NCI-H2081 (cell line): ENCODE measurements around the gene FBN2.

Source experiments
- DNase-seq, 2 experiments: peaks; one replicate each; lab custom pipeline; 2025; lab: John Stamatoyannopoulos, UW

Gene FBN2

DNA sequence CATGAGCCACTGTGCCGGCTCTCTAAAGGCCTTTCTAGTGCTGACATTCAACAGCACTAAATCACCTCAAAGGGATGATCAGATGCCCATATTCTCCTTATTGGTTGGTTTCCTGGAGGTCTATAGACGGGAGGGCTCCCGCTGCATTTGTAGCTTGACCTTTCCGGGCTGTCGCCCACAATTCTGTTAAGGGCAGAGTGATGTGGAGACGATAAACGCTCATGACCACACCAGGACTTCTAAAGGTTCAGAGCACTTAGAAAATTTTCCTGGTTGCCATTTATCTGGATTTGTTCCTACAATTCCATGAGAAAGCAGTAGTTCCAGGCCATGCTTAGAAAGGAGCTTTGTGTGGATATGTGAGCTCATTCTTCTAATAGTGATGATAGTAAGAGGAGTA is 284.2 kb downstream of the FBN2 start:
- DNase-seq = no peak

- DNase-seq = no peak
Measured at GRCh38 chr5:128253161-128253560, 284.9 kb downstream of the FBN2 start.

DNA sequence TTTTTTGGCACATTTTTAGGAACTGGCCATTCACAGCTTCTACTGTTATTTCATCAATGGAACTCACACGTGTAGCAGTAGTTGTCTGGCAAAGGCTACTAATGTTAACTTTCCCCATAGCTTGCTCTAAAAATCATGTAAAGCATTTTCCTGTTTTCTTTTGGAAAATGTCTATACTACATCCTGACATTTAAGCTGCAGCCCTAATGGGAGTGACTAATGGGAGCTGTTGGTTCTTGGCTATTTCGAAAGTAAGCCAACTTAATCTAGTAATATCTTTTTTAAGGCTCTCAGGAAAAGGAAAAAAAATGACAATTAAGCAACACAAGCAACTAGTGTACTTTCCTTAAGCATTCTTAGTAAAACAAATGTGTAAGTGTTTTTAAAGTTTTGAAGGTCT is 285.3 kb downstream of the FBN2 start:
- no peak for DNase-seq

DNA sequence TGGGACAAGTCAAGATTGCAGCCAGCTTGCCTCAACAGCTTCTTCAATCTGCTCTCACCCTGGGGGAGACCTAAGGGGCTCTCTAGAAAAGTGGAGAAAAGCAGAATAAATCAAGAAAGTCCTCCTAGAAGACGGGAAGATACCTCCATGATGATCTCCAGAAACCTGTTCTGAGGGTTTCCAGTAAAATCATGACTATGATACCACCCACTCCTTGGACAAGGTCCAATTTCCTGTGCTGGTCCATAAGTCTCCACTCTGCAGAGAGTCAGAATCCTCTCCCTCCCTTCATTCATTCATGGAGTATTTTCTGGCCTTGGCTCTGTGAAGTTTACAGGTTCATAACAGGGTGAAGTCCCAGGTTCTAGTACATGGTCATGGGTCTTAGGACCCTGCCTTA is 285.8 kb downstream of the FBN2 start:
- DNase-seq = no peak

- DNase-seq = no peak
Measured at GRCh38 chr5:128245974-128246373, 292.1 kb downstream of the FBN2 start.

DNA sequence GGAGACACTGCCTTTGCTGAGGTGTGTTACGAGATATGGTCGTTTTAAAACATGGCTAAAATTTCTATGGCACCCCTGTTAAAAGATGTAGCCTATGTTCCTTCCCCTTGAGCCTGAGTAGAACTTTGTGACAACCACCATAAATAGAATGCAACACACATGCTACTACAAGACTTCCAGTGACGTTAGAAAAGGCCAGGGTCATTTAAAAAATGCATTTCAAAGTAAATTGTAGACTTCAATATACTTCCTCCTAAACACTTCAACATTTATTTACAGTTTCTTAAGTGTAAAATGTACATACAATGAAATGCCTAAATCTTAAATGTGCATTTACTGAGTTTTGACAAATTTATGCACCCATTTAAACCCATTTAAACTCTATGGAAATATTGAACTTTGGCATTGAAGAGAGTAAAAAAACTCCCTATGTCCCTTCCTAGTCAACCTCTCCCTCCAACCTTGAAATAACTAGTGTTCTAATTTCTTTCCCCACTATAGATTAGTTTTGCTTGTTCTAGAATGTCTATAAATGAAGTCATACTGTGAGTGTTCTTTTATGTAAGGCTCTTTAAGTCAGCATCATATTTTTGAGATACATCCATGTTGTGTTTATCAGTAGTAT is 294.0 kb downstream of the FBN2 start:
- DNase-seq = no peak

GRCh38 chr5:128241051-128241695 is 296.9 kb downstream of the FBN2 start:
- no peak for DNase-seq

- DNase-seq = no peak
Measured at GRCh38 chr5:128237546-128237945, 300.5 kb downstream of the FBN2 start.

GRCh38 chr5:128237000-128237399 is 301.0 kb downstream of the FBN2 start:
- no peak for DNase-seq

DNA sequence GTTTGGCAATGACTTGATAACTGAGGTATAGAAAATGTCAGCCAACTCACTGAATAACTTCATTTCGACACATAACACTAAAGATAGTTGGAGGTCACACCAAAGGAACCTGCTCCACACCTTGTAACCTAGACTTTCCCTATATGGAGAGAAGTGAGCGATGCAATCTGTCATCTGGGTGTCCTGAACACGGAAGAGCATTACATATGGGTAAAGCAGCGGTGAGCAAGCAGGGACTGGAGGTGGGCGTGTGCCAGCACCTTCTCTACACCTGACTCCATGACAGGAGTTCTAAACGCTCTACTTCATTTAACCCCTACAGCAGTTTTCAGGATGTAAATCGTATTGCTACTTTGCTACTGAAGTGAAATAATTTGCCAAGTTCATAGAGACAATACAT is 301.7 kb downstream of the FBN2 start:
- no peak for DNase-seq

- no peak for DNase-seq
Measured at GRCh38 chr5:128234928-128235641, 303.0 kb downstream of the FBN2 start.

DNA sequence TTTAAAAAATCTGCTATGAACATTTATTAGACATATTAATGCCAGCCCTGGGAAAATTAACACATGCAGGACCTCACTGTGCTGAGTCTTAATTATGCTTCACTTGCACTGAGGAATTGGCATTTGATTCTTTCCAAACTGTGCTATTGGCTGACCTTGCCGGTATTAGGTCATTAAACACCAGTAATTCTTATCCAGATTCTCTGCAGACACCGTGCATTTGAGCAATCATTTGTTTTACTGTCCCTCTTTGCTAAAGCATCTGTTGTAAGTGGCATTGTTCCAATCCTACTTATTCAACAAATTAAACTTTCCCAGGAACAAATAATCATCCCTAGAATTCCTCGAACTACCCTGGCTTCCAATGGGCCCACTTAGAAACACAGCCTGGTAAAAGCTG is 309.5 kb downstream of the FBN2 start:
- DNase-seq = no peak

GRCh38 chr5:128228008-128228407 is 310.0 kb downstream of the FBN2 start:
- no peak for DNase-seq

DNA sequence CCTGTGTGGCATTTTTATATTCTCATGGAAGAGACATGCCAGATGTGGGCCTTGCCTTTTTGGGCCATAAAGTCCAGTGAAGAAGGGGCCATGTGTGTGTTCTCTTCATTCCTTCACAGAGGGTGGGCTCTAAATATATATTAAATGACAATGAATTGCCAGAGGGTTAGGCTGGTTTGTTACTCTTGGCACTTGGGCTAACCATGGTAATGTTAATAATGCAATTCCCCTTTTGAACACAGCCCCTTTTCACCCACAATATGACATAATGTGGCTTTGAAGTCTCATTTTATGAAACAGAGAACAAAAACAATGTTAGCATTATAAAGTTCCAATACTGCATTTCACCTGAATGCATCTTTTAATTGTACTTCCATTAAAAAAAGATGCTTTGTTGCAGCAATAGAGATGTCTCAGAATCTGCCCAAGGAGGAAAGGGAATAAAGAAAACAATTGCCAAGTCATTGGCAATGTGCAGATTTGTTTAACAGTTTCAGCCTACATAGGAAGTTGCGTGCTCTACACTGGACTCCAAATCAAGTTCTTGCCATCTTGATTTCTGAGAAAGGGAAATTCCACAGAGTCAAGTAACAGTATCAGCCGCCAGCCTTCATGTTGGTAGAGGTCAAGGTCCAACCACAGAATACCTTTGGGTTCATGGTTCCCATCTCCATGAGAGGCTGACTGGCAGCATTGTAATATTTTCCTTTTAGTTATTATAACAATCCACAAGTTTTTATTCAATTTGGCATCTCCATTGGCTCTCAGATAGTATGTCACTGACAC is 312.6 kb downstream of the FBN2 start:
- DNase-seq = no peak

DNA sequence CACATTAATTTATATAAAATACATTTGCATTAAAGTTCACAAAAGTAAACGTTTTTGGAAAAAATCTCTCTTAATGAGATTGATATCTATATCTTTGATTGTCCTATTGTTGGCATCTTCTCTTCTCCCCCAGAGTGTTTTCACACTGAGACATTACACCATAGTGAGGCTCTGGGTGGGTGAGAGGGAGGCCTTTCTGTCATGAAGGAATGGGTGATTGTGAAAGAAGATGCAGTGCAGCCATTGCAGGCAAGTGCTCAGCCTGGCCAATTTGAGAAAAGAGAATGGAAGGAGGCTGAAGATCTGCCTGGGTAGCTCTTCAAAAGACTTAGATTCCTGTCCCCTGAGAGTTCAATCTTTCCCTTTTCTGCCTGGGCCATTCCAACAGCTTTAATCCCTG is 313.7 kb downstream of the FBN2 start:
- no peak for DNase-seq

- DNase-seq = no peak
Measured at GRCh38 chr5:128220841-128221240, 317.2 kb downstream of the FBN2 start.

- DNase-seq = no peak
Measured at GRCh38 chr5:128216860-128217531, 321.0 kb downstream of the FBN2 start.

- no peak for DNase-seq
Measured at GRCh38 chr5:128216285-128216684, 321.8 kb downstream of the FBN2 start.

DNA sequence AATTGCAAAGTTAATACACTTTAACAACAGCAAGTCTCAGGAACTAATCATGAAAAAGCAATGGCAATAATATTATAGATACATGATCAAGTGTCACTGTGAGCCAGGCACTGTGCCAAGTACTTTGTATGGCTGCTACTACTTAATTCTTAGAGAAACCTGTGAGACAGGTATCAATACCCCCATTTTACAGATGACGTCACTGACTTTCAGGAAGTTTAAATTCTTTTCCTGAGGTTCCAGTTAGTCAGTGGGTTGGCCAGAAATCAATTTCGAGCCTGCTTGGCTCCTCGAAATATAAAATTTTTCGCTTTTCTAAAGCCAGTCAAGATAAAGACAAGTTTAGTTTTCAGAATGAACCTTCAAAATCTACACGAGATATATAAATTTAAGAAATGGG is 324.2 kb downstream of the FBN2 start:
- no peak for DNase-seq

DNA sequence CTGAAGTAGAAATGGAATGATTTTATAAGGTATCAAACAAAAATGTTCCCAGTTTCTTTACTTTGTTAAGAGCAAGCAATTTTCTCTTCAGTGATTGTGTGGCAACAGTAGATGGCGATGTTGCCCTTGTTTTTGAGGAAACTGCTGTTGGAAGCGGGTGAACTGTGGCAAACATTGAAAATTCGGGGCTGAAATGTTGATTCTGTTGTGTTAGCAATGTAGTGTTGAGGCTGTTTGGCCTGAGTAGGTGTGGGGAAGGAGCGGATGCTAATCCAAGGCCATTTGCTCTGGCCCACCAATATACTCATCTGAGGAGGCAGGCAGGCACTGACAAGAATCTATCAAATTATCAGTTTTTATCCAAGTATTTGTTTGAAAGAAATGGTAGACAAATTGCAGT is 324.7 kb downstream of the FBN2 start:
- peak; percentile 60 to 68 for DNase-seq

DNA sequence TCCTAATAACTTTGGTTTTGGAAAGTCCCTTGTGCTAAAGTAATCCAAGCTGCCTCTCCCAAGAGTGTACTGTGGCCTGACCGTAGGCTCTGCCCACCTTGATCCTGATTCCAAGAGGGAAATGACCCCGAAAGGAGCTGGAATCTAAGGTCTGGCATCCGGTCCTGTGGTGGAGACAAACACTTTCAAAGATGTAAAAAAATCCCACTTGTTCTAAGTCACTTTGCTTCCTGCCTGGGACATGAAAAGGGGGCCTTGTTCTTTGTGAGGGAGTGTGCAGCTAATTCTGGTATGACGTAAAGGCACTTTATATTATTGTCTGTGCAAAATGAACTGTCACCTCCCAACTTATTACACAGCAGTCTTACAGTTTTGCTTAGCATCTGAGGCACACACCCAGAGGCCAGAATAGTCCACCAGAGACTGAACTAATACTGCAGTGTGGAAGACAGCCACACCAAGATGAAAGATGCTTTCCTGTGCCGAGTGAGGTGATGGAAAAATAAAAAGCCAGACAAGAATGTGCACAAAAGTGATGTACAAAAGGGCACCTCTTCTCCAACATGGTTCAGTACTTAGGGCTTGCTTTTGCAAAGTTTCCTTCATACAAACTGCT is 325.7 kb downstream of the FBN2 start:
- no peak for DNase-seq

- no peak for DNase-seq
Measured at GRCh38 chr5:128208436-128208835, 329.6 kb downstream of the FBN2 start.
